PC-9 (cell line): ENCODE results near the gene AICDA.

Experiments
- EZH2 ChIP-seq: fragments of 200-600 bp; sonication (generic); IDR thresholded peaks from 2 replicates; pipeline ENCODE4 v1.8.0; 2017; ENCODE audit warnings: antibody characterized with exemption, low read depth
- TF ChIP-seq, protein P1 (sequence below): fragments of 200-600 bp; sonication (generic); conservative IDR thresholded peaks from 2 replicates; pipeline ENCODE4 v1.6.1; 2017; ENCODE audit warnings: mixed run types, antibody characterized with exemption, mild to moderate bottlenecking, moderate library complexity

- TF ChIP-seq, protein P1, sequence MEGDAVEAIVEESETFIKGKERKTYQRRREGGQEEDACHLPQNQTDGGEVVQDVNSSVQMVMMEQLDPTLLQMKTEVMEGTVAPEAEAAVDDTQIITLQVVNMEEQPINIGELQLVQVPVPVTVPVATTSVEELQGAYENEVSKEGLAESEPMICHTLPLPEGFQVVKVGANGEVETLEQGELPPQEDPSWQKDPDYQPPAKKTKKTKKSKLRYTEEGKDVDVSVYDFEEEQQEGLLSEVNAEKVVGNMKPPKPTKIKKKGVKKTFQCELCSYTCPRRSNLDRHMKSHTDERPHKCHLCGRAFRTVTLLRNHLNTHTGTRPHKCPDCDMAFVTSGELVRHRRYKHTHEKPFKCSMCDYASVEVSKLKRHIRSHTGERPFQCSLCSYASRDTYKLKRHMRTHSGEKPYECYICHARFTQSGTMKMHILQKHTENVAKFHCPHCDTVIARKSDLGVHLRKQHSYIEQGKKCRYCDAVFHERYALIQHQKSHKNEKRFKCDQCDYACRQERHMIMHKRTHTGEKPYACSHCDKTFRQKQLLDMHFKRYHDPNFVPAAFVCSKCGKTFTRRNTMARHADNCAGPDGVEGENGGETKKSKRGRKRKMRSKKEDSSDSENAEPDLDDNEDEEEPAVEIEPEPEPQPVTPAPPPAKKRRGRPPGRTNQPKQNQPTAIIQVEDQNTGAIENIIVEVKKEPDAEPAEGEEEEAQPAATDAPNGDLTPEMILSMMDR = no peak
- no peak for TF ChIP-seq EZH2
Observed at GRCh38 chr12:8596561-8596960, 16.1 kb downstream of the AICDA start.
